Umbilical cord (tissue), 2 donors: ENCODE measurements around the gene TRERF1. TPM values are rescaled to one million over a fixed set of nuclear protein-coding genes. Genes with fewer than 3 reads are reported as not detected.
"Not testable (repeated sequence)": the region's sequence is repeated elsewhere in the genome, so short reads cannot be mapped to it uniquely, and the experiment has no call there.

ENCODE experiments used
- DNase-seq: peaks from one replicate; pipeline ENCODE4 v3.0.0-alpha.2; 2015; ENCODE audit warnings: low spot score
- total RNA-seq: library from RNA; depleted of rRNA; stranded (reverse); fragments of >200 nt; gene quantifications from one replicate; pipeline ENCODE4 v1.2.3, GENCODE V29; 2014; ENCODE audit warnings: low replicate concordance; ENCODE audit not compliant: insufficient read depth

Gene TRERF1
- total RNA-seq, 1 donor from 2014 or later: 4.8 TPM

DNA sequence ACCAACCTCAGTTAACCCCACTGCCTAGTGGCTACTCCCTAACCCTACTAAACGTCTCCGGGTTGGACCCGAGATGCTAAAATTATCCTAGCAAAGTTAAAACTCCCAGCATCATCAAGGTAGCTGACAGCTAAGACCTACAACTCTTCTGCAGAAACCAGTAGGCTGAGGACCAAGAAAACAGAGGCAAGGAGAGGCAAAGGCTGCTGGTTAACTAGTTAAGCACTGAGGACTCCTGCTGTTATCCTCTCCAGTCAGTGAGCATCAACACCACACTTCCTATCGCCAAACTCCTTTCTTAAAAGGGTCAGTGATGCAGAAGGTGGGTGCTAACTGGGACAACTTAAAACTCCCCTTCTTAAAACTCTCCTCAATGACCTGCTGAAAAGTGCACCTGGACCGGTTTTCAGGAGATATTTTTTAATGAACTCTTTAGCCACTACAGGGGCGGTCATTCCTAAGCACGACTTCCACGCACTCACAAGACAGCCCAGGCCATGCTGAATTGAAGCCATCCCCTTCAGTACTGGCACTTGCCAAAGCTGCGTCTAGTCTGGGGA lies 1.7 kb downstream of the TRERF1 start:
- DNase-seq: peak; percentile 35

DNA sequence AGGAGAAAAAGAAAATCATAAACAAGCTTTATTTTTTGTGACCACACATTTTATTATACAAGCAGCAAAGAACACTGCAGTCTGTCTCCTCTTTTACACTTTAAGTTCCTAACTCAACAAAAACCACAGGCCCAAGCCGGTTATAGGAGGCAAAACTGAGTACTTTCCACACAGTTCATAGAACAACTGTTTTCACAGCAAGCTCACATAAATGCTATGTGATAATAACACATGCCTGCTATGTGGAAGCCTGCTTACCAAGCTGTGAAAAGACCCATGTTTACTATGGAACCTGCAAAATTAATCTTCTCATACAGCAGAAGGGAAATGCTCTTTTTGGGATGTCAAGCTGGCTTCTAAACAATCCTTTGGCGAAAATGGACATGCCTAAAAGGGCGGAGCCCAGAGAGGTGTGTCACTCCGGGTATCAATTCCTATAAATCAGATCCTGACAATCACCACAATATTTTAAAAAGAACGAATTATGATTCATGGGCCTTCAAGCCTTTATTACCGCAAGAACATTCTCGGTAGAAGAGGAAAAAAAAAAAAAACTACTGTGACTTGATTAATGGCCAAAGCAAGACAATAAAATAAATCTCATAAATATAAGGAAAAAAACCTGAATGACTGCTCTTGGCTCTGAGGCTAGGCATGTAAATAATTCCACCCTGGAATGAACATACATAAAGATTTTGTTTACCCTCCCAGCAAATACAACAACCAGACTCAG lies 2.6 kb downstream of the TRERF1 start:
- DNase-seq: no peak

GRCh38 chr6:42448391-42448790 lies 3.3 kb downstream of the TRERF1 start:
- no peak for DNase-seq

DNA sequence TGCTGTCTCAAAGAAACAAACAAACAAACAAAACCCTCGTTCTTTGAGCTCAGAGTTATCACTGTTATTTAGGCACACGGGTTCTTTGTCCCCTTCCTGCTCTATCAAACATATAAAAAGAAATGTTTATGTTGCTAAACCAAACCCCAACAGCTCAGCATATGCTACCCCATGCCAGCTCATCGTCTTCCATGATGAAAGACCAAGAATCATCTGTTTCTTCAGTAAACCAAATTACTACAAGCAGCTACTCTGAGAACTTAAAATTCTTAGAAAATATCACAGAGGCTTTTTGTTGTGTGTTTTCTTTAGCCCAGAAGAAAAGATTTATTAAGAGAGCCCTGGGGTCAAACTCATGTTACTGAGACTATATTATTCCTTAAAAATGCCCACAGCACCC lies 4.7 kb downstream of the TRERF1 start:
- no peak for DNase-seq

GRCh38 chr6:42446370-42446769 lies 5.4 kb downstream of the TRERF1 start:
- no peak for DNase-seq

DNA sequence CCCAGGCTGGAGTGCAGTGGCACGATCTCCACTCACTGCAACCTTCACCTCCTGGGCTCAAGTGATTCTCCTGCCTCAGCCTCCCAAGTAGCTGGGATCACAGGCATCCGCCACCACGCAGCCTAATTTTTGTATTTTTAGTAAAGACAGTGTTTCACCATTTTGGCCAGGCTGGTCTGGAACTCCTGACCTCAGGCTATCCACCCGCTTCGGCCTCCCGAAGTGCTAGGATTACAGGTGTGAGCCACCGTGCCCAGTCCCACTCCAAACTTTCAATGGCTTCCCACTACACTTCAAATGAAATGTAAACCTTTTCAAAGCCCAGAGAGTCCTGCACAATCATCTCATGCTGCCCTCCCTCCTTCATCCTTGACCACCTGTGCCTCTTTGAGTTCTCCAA lies 5.8 kb downstream of the TRERF1 start:
- not testable (repeated sequence) for DNase-seq

GRCh38 chr6:42443312-42444060 lies 8.2 kb downstream of the TRERF1 start:
- DNase-seq: peak; percentile 70

- DNase-seq: peak; percentile 75
These were observed 10.0 kb downstream of the TRERF1 start for GRCh38 chr6:42441697-42442081.

DNA sequence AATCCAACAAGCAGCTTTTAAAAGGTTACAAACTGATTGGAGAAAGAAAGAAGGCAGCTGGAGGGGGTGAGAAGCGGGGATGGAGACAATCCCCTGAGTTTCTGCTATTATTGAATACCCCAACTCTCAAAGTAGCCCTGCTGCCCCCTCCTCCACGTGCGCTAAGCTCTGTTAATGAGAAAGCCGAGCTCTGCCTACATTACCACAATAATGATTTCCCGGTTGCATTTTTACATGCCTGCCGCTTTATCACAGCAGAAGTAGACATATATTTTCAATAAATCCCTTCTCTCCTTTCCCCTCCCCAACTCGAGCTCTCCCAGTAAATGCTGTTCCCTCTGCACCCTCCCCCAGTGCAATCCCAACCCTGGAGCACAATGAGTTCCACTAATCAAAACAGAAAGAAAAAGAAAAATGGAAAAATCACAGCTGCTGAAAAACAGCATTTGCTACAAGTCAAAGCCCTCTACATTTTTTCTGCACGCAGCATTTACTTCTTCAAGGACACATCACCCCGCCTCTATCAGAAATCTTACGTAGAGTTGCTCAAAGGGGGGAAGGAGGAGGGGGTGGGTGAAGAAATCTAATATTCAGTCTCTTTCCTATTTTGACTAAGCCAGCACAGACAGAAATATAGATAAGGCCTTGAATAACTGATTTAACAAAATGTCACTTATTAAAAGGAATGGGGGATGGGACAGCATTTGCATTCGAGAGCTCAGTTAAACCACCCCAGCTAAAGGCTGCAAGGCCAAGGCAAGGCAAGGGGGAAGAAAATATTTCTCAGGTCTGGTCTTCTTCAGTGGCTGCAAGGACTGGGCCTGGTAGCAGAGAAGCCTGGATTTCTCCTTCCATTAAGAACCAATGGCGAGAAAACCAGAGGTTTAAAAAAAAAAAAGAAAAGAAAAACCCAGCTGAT lies 10.7 kb downstream of the TRERF1 start:
- peak; percentile 89 for DNase-seq

DNA sequence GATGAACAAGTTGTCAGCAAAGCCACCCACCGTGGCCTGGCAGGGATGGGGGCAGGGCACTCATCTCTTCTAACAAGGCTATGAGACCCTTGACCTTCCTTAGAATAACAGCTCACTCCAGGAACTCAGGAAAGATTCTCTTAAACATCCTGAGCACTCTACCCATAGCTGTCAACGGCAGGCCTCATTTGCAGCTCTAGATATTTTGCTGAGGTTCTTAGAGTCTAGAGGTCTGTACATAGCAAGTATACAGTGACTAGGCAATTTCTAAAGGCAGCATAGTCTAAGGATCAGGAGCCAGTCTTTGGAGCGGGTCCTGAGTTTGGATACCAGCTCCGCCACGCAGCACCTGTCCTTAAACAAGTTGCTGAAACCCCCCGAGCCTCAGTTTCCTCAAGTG lies 11.7 kb downstream of the TRERF1 start:
- DNase-seq: peak; percentile 42

GRCh38 chr6:42436825-42437224 lies 14.9 kb downstream of the TRERF1 start:
- no peak for DNase-seq

DNA sequence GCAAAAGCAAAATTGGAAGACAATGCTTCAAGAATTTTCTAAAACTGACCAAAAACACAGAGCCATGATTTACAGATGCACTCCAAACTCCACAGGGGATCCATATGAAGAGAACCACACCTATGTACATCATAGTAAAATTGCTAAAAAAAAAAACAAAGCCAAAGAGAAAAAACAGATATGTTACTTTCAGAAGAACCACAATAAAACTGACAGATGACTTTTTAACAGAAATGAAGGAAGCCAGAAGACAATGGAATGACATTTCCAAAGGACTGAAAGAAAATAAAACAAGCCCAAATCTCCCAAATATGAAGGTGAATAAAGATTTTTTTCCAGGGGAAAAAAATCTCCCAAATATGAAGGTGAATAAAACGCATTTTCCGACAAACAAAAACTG lies 17.5 kb downstream of the TRERF1 start:
- DNase-seq: no peak

- DNase-seq: no peak
These were observed 18.3 kb downstream of the TRERF1 start for GRCh38 chr6:42433409-42433808.

GRCh38 chr6:42431877-42432276 lies 19.8 kb downstream of the TRERF1 start:
- no peak for DNase-seq

DNA sequence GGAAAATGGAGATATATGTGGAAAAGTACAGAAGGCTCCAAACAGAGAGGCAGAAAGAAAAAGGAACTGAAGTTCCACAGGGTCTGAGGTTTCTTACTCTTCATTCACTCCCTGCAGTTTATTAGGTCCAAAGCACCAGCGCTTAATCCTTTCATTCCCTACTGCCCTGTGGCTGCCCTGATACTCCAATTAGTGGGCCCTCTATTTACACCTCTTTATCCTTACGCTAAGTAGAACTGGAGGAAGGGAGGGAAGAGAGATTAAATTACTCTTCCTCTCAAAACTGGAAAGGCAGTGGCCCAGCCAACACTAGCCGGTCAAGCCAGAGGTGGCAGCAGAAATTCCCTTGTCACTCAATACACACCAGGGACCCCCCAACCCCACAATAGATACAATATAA lies 20.4 kb downstream of the TRERF1 start:
- no peak for DNase-seq

GRCh38 chr6:42429836-42430235 lies 21.9 kb downstream of the TRERF1 start:
- DNase-seq: no peak

DNA sequence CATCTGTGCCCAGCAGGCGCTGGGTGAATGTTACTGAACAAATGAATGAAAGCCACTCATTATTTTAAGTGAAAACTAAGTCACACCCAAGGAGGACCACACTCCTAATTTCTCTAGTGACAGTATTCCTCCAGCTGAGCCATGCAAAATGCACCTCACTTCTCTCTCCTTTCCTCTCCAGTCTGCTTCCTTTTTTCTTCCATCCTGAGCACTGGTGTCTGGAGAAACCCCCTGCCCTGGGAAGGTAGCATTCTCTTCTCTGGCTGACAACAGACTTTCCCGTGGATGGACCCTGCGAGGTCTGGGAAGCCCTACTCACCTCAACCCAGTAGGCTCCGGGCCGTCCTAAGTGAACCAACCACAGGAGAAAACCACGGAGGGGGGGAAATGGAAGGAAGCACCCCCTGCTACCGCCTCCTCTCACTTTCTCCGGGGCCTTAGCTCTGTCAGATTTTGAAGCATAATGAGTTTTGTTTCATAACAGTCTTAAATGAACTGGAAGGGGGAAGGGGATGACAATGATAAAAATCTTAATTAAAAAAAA lies 22.6 kb downstream of the TRERF1 start:
- no peak for DNase-seq

DNA sequence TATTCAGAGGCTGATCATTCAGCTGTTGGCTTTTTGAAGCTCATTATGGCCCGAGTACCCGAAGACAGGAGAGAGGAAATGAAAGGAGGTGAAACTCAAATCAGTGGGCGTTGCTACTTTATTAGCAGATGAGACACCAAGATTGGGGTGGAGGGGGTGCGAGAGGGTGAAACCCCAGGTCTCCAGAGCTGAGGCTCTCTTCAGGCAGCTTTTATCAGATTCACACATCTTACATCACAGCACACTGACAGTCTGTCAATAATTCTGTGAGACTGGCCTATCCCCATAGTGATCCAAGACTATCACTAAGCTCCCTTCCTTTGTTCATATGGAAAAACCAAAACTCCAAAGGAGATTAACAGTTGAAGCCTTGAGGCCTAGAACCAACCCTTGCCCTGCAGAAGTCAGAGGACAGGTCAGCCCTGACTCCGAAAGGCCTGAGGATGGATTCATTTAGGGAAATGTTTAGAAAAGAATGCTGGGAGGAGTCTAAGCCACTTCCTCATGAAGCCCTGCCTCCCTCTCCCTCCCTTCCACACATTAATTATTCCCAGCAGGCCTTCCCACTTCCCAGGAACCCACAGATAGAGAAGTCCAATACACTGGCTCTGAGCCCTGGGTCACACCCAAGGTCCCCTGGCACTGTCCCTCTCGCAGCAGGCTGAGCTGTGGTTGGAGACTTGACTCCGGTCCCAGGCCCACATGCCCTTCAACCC lies 23.2 kb downstream of the TRERF1 start:
- no peak for DNase-seq

- DNase-seq: no peak
These were observed 23.9 kb downstream of the TRERF1 start for GRCh38 chr6:42427871-42428270.

DNA sequence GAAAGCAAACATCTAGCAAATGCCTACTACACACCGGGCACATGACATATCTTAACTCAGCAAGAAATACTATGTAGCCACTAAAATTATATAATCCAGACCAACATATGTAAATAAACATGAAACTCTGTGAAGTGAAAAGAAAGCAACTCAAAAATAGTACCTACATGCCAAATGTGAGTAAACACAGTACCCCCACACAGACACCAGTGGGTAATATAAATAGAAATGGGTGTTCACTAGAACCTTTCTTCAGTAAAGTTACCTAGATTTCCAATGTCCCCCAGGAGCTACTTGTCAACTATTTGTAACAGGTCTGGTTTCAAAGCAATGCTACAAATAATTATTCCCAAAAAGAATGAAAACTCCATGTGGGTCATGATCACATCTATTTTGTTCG lies 25.5 kb downstream of the TRERF1 start:
- no peak for DNase-seq

GRCh38 chr6:42424906-42425474 lies 26.7 kb downstream of the TRERF1 start:
- DNase-seq: no peak
